Measurements from ENCODE around the gene UNC13C. TPM values are rescaled to one million over a fixed set of nuclear protein-coding genes. Genes with fewer than 3 reads are reported as not detected.

Gene UNC13C
- total RNA-seq, 1 donor from 2014 or later: 0.18 TPM

DNA sequence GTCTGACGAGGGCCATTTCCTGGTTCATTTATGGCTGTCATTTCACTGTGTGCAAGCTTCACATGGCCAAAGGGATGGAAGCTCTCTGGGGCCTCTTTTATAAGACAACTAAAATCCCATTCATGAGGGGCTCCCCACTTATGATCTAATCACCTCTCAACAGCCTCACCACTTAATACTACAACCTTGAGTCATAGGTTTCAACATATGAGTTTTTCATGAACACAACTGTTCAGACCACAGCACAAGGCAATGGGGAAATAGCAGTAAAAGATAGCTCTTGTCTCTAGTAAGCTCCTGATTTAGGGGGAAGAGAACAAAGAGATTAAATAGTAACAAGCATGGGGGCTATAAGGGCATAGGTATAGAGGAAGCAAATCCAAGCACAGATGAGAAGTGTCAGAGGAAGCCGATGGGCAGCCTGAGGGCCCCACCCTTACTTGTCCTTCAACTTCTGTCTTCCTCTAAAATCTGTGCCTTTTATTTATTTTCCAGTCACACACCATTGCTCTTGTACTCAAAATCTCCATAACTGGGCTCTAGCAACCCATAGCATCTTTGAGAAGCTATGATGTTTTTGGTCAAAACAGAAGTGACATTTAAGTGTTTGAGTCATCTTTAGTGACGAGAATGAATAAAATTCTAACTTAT lies 329.1 kb downstream of the UNC13C start:
- H3K9me3 ChIP-seq (ENCODE audit: insufficient read depth, low read depth, low read length): no peaks in the 10 kb centered on the region
- no peaks in the 10 kb centered on the region for H3K27me3 ChIP-seq (ENCODE audit: insufficient read depth, low read length)
- H3K4me1 ChIP-seq (ENCODE audit: insufficient read depth, low read length): no peaks in the 10 kb centered on the region
- DNase-seq (ENCODE audit: low read depth): no peak
- H3K9ac ChIP-seq (ENCODE audit: low read length): no peak overlapping the region
- Mint-ChIP-seq H3K27me3 (ENCODE audit: low read depth, unreplicated experiment) (no peaks in the 10 kb centered on the region), H3K4me3 (ENCODE audit: unreplicated experiment) (no peak overlapping the region), H3K27ac (ENCODE audit: unreplicated experiment) (no peak overlapping the region), H3K9me3 (ENCODE audit: unreplicated experiment) (no peaks in the 10 kb centered on the region), H3K36me3 (ENCODE audit: low read depth, unreplicated experiment) (no peaks in the 10 kb centered on the region), H3K4me1 (ENCODE audit: low read depth, unreplicated experiment) (peaks cover 6% of the 10 kb centered on the region)
- no peaks in the 10 kb centered on the region for H3K36me3 ChIP-seq (ENCODE audit: insufficient read depth, low read length)
- TF ChIP-seq EZH2 (IDR thresholded peaks at IDR 0.05; ENCODE audit: insufficient read depth, low read length): no peak
- TF ChIP-seq, protein P1, sequence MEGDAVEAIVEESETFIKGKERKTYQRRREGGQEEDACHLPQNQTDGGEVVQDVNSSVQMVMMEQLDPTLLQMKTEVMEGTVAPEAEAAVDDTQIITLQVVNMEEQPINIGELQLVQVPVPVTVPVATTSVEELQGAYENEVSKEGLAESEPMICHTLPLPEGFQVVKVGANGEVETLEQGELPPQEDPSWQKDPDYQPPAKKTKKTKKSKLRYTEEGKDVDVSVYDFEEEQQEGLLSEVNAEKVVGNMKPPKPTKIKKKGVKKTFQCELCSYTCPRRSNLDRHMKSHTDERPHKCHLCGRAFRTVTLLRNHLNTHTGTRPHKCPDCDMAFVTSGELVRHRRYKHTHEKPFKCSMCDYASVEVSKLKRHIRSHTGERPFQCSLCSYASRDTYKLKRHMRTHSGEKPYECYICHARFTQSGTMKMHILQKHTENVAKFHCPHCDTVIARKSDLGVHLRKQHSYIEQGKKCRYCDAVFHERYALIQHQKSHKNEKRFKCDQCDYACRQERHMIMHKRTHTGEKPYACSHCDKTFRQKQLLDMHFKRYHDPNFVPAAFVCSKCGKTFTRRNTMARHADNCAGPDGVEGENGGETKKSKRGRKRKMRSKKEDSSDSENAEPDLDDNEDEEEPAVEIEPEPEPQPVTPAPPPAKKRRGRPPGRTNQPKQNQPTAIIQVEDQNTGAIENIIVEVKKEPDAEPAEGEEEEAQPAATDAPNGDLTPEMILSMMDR (IDR thresholded peaks at IDR 0.05; ENCODE audit: insufficient read depth, low read depth, low read length): no peak
- no peak overlapping the region for H3K4me2 ChIP-seq (ENCODE audit: low read length)
- no peaks in the 10 kb centered on the region for H3K79me2 ChIP-seq (ENCODE audit: insufficient read depth, low read length)
- H3K27ac ChIP-seq (ENCODE audit: low read depth, low read length): no peak overlapping the region
- H2AFZ ChIP-seq (ENCODE audit: low read depth, low read length): no peak overlapping the region
- no peak overlapping the region for H3K4me3 ChIP-seq (ENCODE audit: insufficient read depth, low read depth, low read length)
- no peak for FAIRE-seq
- H4K20me1 ChIP-seq (ENCODE audit: insufficient read depth, low read length): no peaks in the 10 kb centered on the region

DNA sequence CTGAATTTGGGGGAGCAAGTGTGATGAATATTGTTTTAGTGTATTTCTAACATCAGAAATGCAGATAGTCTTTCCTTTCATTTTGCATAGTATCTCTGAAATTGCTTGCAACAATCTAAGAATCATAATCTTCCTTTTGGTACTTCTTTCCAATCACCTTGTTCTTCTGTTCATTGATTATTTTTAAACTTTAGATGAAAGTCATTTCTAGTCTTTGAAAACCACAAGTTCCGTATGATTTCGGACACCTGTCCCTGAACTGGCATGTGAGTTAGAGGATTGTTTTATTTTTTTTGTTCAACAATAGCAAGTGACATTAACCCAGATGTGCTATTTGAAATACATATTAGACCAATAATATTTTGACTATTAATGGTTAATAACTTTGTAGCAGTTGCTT lies 329.7 kb downstream of the UNC13C start:
- H3K27ac Mint-ChIP-seq (ENCODE audit: unreplicated experiment): no peak overlapping the region
- Histone ChIP-seq H3K9ac (ENCODE audit: low read length) (no peak overlapping the region), H3K27me3 (ENCODE audit: insufficient read depth, low read length) (no peaks in the 10 kb centered on the region), H3K4me1 (ENCODE audit: insufficient read depth, low read length) (no peaks in the 10 kb centered on the region), H3K27ac (ENCODE audit: low read depth, low read length) (no peak overlapping the region), H3K79me2 (ENCODE audit: insufficient read depth, low read length) (no peaks in the 10 kb centered on the region), H3K4me3 (ENCODE audit: insufficient read depth, low read depth, low read length) (no peak overlapping the region), H4K20me1 (ENCODE audit: insufficient read depth, low read length) (no peaks in the 10 kb centered on the region), H2AFZ (ENCODE audit: low read depth, low read length) (no peak overlapping the region), H3K9me3 (ENCODE audit: insufficient read depth, low read depth, low read length) (no peaks in the 10 kb centered on the region), H3K4me2 (ENCODE audit: low read length) (no peak overlapping the region), H3K36me3 (ENCODE audit: insufficient read depth, low read length) (no peaks in the 10 kb centered on the region)
- TF ChIP-seq, protein P1 (IDR thresholded peaks at IDR 0.05; ENCODE audit: insufficient read depth, low read depth, low read length): no peak
- no peak for TF ChIP-seq EZH2 (IDR thresholded peaks at IDR 0.05; ENCODE audit: insufficient read depth, low read length)
- peaks cover 6% of the 10 kb centered on the region for H3K4me1 Mint-ChIP-seq (ENCODE audit: low read depth, unreplicated experiment)
- DNase-seq (ENCODE audit: low read depth) (no peak), FAIRE-seq (no peak)
- no peaks in the 10 kb centered on the region for H3K27me3 Mint-ChIP-seq (ENCODE audit: low read depth, unreplicated experiment)
- H3K4me3 Mint-ChIP-seq (ENCODE audit: unreplicated experiment): no peak overlapping the region
- H3K36me3 Mint-ChIP-seq (ENCODE audit: low read depth, unreplicated experiment): no peaks in the 10 kb centered on the region
- no peaks in the 10 kb centered on the region for H3K9me3 Mint-ChIP-seq (ENCODE audit: unreplicated experiment)

DNA sequence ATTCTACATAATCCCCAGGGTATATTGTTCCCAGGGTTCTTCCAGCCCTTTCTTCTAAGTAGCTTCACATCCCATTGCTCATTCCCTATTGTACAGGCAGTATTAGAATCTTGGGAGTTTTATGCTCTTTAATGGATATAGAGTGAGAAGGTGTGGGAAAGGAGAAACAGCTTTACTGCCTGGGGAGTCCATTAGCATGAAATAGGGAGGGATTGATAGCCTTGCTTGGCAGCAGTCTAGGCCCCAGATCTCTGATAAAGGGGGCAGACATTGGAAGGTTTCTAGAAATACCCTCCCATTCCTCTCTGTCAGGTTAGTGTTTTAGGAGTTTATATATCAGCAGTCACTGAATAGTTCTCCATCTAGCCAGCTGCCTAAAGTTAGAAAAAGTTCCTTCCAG lies 334.3 kb downstream of the UNC13C start:
- H3K9me3 ChIP-seq (ENCODE audit: insufficient read depth, low read depth, low read length): no peaks in the 10 kb centered on the region
- H3K36me3 Mint-ChIP-seq (ENCODE audit: low read depth, unreplicated experiment): no peaks in the 10 kb centered on the region
- H3K4me1 Mint-ChIP-seq (ENCODE audit: low read depth, unreplicated experiment): no peaks in the 10 kb centered on the region
- no peak overlapping the region for H3K4me2 ChIP-seq (ENCODE audit: low read length)
- no peak overlapping the region for H3K27ac Mint-ChIP-seq (ENCODE audit: unreplicated experiment)
- H3K4me3 ChIP-seq (ENCODE audit: insufficient read depth, low read depth, low read length): no peak overlapping the region
- H3K27me3 Mint-ChIP-seq (ENCODE audit: low read depth, unreplicated experiment): no peaks in the 10 kb centered on the region
- H4K20me1 ChIP-seq (ENCODE audit: insufficient read depth, low read length): no peaks in the 10 kb centered on the region
- TF ChIP-seq, protein P1 (IDR thresholded peaks at IDR 0.05; ENCODE audit: insufficient read depth, low read depth, low read length): no peak
- TF ChIP-seq EZH2 (IDR thresholded peaks at IDR 0.05; ENCODE audit: insufficient read depth, low read length): no peak
- H3K4me3 Mint-ChIP-seq (ENCODE audit: unreplicated experiment): no peak overlapping the region
- no peaks in the 10 kb centered on the region for H3K27me3 ChIP-seq (ENCODE audit: insufficient read depth, low read length)
- FAIRE-seq (no peak), DNase-seq (ENCODE audit: low read depth) (no peak)
- H3K9me3 Mint-ChIP-seq (ENCODE audit: unreplicated experiment): no peaks in the 10 kb centered on the region
- no peaks in the 10 kb centered on the region for H3K79me2 ChIP-seq (ENCODE audit: insufficient read depth, low read length)
- no peak overlapping the region for H2AFZ ChIP-seq (ENCODE audit: low read depth, low read length)
- H3K4me1 ChIP-seq (ENCODE audit: insufficient read depth, low read length): no peaks in the 10 kb centered on the region
- H3K27ac ChIP-seq (ENCODE audit: low read depth, low read length): no peak overlapping the region
- no peaks in the 10 kb centered on the region for H3K36me3 ChIP-seq (ENCODE audit: insufficient read depth, low read length)
- H3K9ac ChIP-seq (ENCODE audit: low read length): no peak overlapping the region

All from astrocyte (in vitro differentiated cells and primary cell).